HG03565 (cell line): ENCODE results near the gene CLEC6A.
"Not testable (repeated sequence)": the region's sequence is repeated elsewhere in the genome, so short reads cannot be mapped to it uniquely, and the experiment has no call there.

ENCODE experiments used
- ATAC-seq: cut with Tn5 transposase; IDR thresholded peaks from one replicate; pipeline ENCODE4 v1.9.1; 2021; ENCODE audit warnings: mild to moderate bottlenecking, moderate library complexity; ENCODE audit not compliant: unreplicated experiment

The CLEC6A gene

DNA sequence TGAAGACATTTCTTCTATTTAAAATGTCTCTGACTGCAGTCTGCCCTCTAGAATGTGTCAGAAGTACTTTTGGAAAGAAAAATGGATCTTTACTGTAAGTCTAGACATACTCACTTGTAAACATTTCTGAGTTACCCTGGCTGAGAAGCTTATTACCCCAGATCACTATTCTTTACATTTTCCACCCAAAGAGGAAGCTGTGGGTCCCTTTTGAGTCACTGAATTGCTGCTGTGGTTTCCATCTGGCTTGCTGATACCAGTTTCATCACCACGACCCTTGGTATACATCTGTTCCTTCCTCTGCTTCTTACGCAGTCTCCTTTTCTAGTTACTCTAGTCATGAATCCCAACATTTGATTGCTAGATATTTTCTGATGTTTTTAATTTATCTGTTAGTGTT, 37.3 kb downstream of the CLEC6A start:
- ATAC-seq, result peak; percentile 93

DNA sequence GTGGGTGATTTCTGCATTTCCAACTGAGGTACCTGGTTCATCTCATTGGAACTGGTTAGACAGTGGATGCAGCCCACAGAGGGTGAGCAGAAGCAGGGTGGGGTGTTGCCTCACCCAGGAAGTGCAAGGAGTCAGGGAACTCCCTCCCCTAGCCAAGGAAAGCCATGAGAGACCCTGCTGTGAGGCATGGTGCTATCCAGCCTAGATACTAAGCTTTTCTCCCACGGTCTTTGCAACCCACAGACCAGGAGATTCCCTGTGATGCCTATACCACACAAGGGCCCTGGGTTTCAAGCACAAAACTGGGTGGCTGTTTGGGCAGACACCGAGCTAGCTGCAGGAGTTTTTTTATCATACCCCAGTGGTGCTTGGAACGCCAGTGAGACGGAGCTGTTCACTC, 39.9 kb downstream of the CLEC6A start:
- ATAC-seq, result not testable (repeated sequence)

GRCh38 chr12:8496074-8496473, 40.3 kb downstream of the CLEC6A start:
- not testable (repeated sequence) for ATAC-seq

GRCh38 chr12:8499616-8500015, 43.9 kb downstream of the CLEC6A start:
- ATAC-seq, result no peak

- no peak for ATAC-seq
These were observed 46.0 kb downstream of the CLEC6A start for GRCh38 chr12:8501720-8502119.

GRCh38 chr12:8504351-8504750, 48.6 kb downstream of the CLEC6A start:
- no peak for ATAC-seq

DNA sequence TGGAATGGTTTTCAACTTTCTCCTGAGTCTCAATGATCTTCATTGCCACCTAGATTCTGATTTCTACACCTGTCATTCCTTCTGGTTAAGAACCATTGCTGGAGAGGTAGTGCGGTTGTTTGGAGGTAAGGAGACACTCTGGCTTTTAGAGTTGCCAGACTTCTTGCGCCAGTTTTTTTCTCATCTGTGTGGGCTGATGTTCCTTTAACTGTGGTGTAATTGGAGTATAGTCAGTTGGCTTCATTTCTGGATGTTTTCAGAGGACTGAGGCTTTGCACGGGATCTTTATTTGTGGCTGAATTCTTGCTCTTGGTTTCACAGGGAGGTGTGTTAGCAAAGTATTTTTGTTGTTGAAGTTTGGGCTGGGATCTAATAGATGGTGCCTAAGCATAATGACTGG, 51.8 kb downstream of the CLEC6A start:
- ATAC-seq, result no peak

- ATAC-seq, result no peak
These were observed 52.5 kb downstream of the CLEC6A start for GRCh38 chr12:8508223-8508622.

- no peak for ATAC-seq
These were observed 53.4 kb downstream of the CLEC6A start for GRCh38 chr12:8508910-8509841.

DNA sequence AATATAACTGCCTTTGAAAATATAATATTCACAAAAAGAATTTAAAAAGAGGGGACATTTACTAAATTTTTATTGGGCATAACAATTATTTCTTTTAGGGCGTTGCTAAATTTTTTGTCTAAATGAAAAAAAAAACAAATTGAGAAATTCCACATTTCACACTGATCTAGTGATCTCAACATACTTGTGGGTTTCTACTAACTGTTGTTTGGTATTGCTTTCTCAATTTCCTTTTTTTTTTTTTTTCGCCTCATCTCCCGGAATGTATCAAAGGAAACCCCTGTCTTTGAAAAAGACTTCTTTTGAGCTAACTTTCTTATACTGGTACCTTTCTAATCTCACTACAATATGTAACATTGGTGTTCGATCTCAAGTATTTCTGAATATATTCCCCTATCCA, 57.5 kb downstream of the CLEC6A start, which contains the start of gene CLEC4D:
TSS of gene CLEC4D (plus strand) at position 248 of the 400 bp plus-strand sequence. CDS start 230 bp downstream, outside the sequence.
- ATAC-seq, result no peak

- ATAC-seq, result no peak
These were observed 62.2 kb downstream of the CLEC6A start for GRCh38 chr12:8517971-8518370.

- ATAC-seq, result no peak
These were observed 63.4 kb downstream of the CLEC6A start for GRCh38 chr12:8519171-8519570.

GRCh38 chr12:8527250-8528130, 71.7 kb downstream of the CLEC6A start:
- no peak for ATAC-seq
